ENCODE measurements around the gene OXNAD1. TPM values are rescaled to one million over a fixed set of nuclear protein-coding genes. Genes with fewer than 3 reads are reported as not detected.
A peak's percentile ranks its signal among the peaks of the same experiment; 100 is the strongest.

The OXNAD1 gene
- total and polyA plus RNA-seq, 5 experiments from 2014 or later: 106 to 190 (median 132) TPM

- peaks cover 0 to 8% (median 5%) of the 10 kb centered on the region in 5 donors for H3K27me3 Mint-ChIP-seq
- H3K36me3 Mint-ChIP-seq: no peaks in the 10 kb centered on the region
- no peaks in the 10 kb centered on the region for H3K9me3 Mint-ChIP-seq
Measured at GRCh38 chr3:16236856-16237393, 28.1 kb upstream of the OXNAD1 start.

GRCh38 chr3:16239086-16239770, 25.8 kb upstream of the OXNAD1 start:
- no peaks in the 10 kb centered on the region for H3K4me1 Mint-ChIP-seq

More at GRCh38 chr3:16236856-16237393, 28.1 kb upstream of the OXNAD1 start:
- DNase-seq (no peak), ATAC-seq (no peak)
- Mint-ChIP-seq H3K27ac (no peak overlapping the region), H3K4me1 (no peaks in the 10 kb centered on the region), H3K4me3 (no peak overlapping the region)
- POLR2A ChIA-PET: no interaction called here

GRCh38 chr3:16239780-16240179, 25.2 kb upstream of the OXNAD1 start:
- Mint-ChIP-seq H3K4me3 (no peak overlapping the region), H3K9me3 (no peaks in the 10 kb centered on the region), H3K27ac (no peak overlapping the region), H3K36me3 (no peaks in the 10 kb centered on the region), H3K27me3 (peaks cover 0 to 7% (median 3%) of the 10 kb centered on the region in 5 donors), H3K4me1 (no peaks in the 10 kb centered on the region)
- DNase-seq (no peak), ATAC-seq (no peak)
- POLR2A ChIA-PET: no interaction called here

More at GRCh38 chr3:16239086-16239770, 25.8 kb upstream of the OXNAD1 start:
- Mint-ChIP-seq H3K27ac (no peak overlapping the region), H3K4me3 (no peak overlapping the region), H3K36me3 (no peaks in the 10 kb centered on the region), H3K27me3 (peaks cover 0 to 7% (median 3%) of the 10 kb centered on the region in 5 donors), H3K9me3 (no peaks in the 10 kb centered on the region)
- POLR2A ChIA-PET: no interaction called here
- no peak for DNase-seq
- ATAC-seq: no peak

- ATAC-seq: no peak
- H3K27me3 Mint-ChIP-seq: peaks cover 0 to 5% (median 0%) of the 10 kb centered on the region in 5 donors
- no peak overlapping the region for H3K27ac Mint-ChIP-seq
Measured at GRCh38 chr3:16240229-16241023, 24.6 kb upstream of the OXNAD1 start.

GRCh38 chr3:16241225-16241624, 23.8 kb upstream of the OXNAD1 start:
- H3K27me3 Mint-ChIP-seq: peaks cover 0 to 5% (median 0%) of the 10 kb centered on the region in 5 donors
- no peak for DNase-seq
- no peak overlapping the region for H3K4me3 Mint-ChIP-seq
- peaks cover 0 to 2% (median 0%) of the 10 kb centered on the region in 4 donors for H3K4me1 Mint-ChIP-seq
- no peaks in the 10 kb centered on the region for H3K36me3 Mint-ChIP-seq
- ATAC-seq: no peak
- POLR2A ChIA-PET: no interaction called here
- no peak overlapping the region for H3K27ac Mint-ChIP-seq
- no peaks in the 10 kb centered on the region for H3K9me3 Mint-ChIP-seq

More at GRCh38 chr3:16240229-16241023, 24.6 kb upstream of the OXNAD1 start:
- DNase-seq: no peak
- POLR2A ChIA-PET: no interaction called here
- no peaks in the 10 kb centered on the region for H3K36me3 Mint-ChIP-seq
- H3K9me3 Mint-ChIP-seq: no peaks in the 10 kb centered on the region
- no peaks in the 10 kb centered on the region for H3K4me1 Mint-ChIP-seq
- H3K4me3 Mint-ChIP-seq: no peak overlapping the region

GRCh38 chr3:16242177-16242576, 22.8 kb upstream of the OXNAD1 start:
- no peak overlapping the region for H3K4me3 Mint-ChIP-seq
- ATAC-seq (no peak), DNase-seq (no peak)
- H3K4me1 Mint-ChIP-seq: peaks cover under 1 to 6% (median 3%) of the 10 kb centered on the region in 4 donors
- H3K36me3 Mint-ChIP-seq: no peaks in the 10 kb centered on the region
- peaks cover 0 to 5% (median 0%) of the 10 kb centered on the region in 5 donors for H3K27me3 Mint-ChIP-seq
- H3K27ac Mint-ChIP-seq: no peak overlapping the region
- POLR2A ChIA-PET: no interaction called here
- H3K9me3 Mint-ChIP-seq: no peaks in the 10 kb centered on the region

- Mint-ChIP-seq H3K36me3 (no peaks in the 10 kb centered on the region), H3K27me3 (peaks cover 0 to 8% (median 2%) of the 10 kb centered on the region in 5 donors), H3K27ac (no peak overlapping the region), H3K9me3 (no peaks in the 10 kb centered on the region), H3K4me3 (no peak overlapping the region), H3K4me1 (peaks cover 2 to 16% (median 9%) of the 10 kb centered on the region in 4 donors)
- ATAC-seq: no peak
- DNase-seq: no peak
- POLR2A ChIA-PET: interaction anchor here (1.3 kb wide), 1 partner anchor 11 kb away, joined by 3 read pairs; no protein-coding TSS in a partner anchor
Measured at GRCh38 chr3:16243706-16244490, 21.1 kb upstream of the OXNAD1 start.

GRCh38 chr3:16245609-16246008, 19.4 kb upstream of the OXNAD1 start:
- no peaks in the 10 kb centered on the region for H3K36me3 Mint-ChIP-seq
- ATAC-seq: no peak
- H3K27ac Mint-ChIP-seq: no peak overlapping the region
- DNase-seq: no peak
- peaks cover 0 to 8% (median 2%) of the 10 kb centered on the region in 5 donors for H3K27me3 Mint-ChIP-seq
- POLR2A ChIA-PET: no interaction called here
- H3K4me1 Mint-ChIP-seq: peaks cover 2 to 16% (median 9%) of the 10 kb centered on the region in 4 donors
- H3K9me3 Mint-ChIP-seq: no peaks in the 10 kb centered on the region
- no peak overlapping the region for H3K4me3 Mint-ChIP-seq

- H3K27me3 Mint-ChIP-seq: peaks cover 0 to 8% (median 2%) of the 10 kb centered on the region in 5 donors
- H3K36me3 Mint-ChIP-seq: no peaks in the 10 kb centered on the region
- POLR2A ChIA-PET: no interaction called here
- peaks cover 2 to 16% (median 9%) of the 10 kb centered on the region in 4 donors for H3K4me1 Mint-ChIP-seq
- DNase-seq: peak; percentile 54 to 83 (median 74)
- peak; percentile 95 to 99 for ATAC-seq
- peak overlapping the region in 1 of 10 donors; percentile 21 for H3K4me3 Mint-ChIP-seq
- peak overlapping the region in 2 of 10 donors; percentile 6 to 38 for H3K27ac Mint-ChIP-seq
- H3K9me3 Mint-ChIP-seq: no peaks in the 10 kb centered on the region
Measured at GRCh38 chr3:16247282-16248061, 17.5 kb upstream of the OXNAD1 start.

- peaks cover 0 to 5% (median 0%) of the 10 kb centered on the region in 5 donors for H3K27me3 Mint-ChIP-seq
- H3K4me1 Mint-ChIP-seq: peaks cover 2 to 16% (median 9%) of the 10 kb centered on the region in 4 donors
- ATAC-seq: no peak
- POLR2A ChIA-PET: interaction anchor here (0.5 kb wide), 1 partner anchor 264 kb away, joined by 3 read pairs; no protein-coding TSS in a partner anchor
- H3K36me3 Mint-ChIP-seq: no peaks in the 10 kb centered on the region
- H3K27ac Mint-ChIP-seq: no peak overlapping the region
- H3K4me3 Mint-ChIP-seq: no peak overlapping the region
- no peaks in the 10 kb centered on the region for H3K9me3 Mint-ChIP-seq
- DNase-seq: no peak
Measured at GRCh38 chr3:16248556-16248955, 16.5 kb upstream of the OXNAD1 start.

- H3K27ac Mint-ChIP-seq: no peak overlapping the region
- DNase-seq (no peak), ATAC-seq (no peak)
- peaks cover 2 to 16% (median 9%) of the 10 kb centered on the region in 4 donors for H3K4me1 Mint-ChIP-seq
- H3K4me3 Mint-ChIP-seq: no peak overlapping the region
- H3K36me3 Mint-ChIP-seq: no peaks in the 10 kb centered on the region
- peaks cover 0 to 3% (median 0%) of the 10 kb centered on the region in 5 donors for H3K27me3 Mint-ChIP-seq
- no peaks in the 10 kb centered on the region for H3K9me3 Mint-ChIP-seq
- POLR2A ChIA-PET: no interaction called here
Measured at GRCh38 chr3:16249336-16249735, 15.7 kb upstream of the OXNAD1 start.

GRCh38 chr3:16249886-16250285, 15.1 kb upstream of the OXNAD1 start:
- Mint-ChIP-seq H3K36me3 (no peaks in the 10 kb centered on the region), H3K4me3 (no peak overlapping the region), H3K27ac (no peak overlapping the region), H3K9me3 (no peaks in the 10 kb centered on the region), H3K4me1 (peaks cover 3 to 16% (median 10%) of the 10 kb centered on the region in 4 donors), H3K27me3 (peaks cover 0 to 3% (median 0%) of the 10 kb centered on the region in 5 donors)
- ATAC-seq (no peak), DNase-seq (no peak)
- POLR2A ChIA-PET: no interaction called here

Measured in naive thymus-derived CD8-positive, alpha-beta T cell (primary cell).